GM12891 (cell line): ENCODE measurements around the gene DMXL1.
"Not testable (repeated sequence)": the region's sequence is repeated elsewhere in the genome, so short reads cannot be mapped to it uniquely, and the experiment has no call there.

Source experiments
- DNase-seq: peaks from one replicate; pipeline ENCODE4 v3.0.0; 2011; ENCODE audit warnings: low spot score; ENCODE audit not compliant: insufficient read length
- FAIRE-seq: peaks from 2 replicates; lab custom pipeline; 2011; peaks lifted over from hg19 to GRCh38; lab: Jason Lieb, UNC
- PAX5 ChIP-seq: IDR thresholded peaks from 2 replicates; pipeline ENCODE4 v1.6.1; 2011; ENCODE audit warnings: low read length, moderate library complexity, mild to moderate bottlenecking; ENCODE audit not compliant: insufficient read depth, severe bottlenecking
- POLR2A ChIP-seq: IDR thresholded peaks from 2 replicates; pipeline ENCODE4 v1.6.1; 2011; ENCODE audit warnings: low read depth, low read length, control low read depth
- POLR2AphosphoS5 ChIP-seq: IDR thresholded peaks from 2 replicates; pipeline ENCODE4 v1.6.1; 2011; ENCODE audit warnings: low read depth, low read length, control low read depth
- POU2F2 ChIP-seq: IDR thresholded peaks from 2 replicates; pipeline ENCODE4 v1.6.1; 2011; ENCODE audit warnings: low read depth, mild to moderate bottlenecking, control low read depth, low read length, moderate library complexity
- SPI1 ChIP-seq: IDR thresholded peaks from 2 replicates; pipeline ENCODE4 v1.6.1; 2011; ENCODE audit warnings: low read depth, low read length, control low read depth
- TAF1 ChIP-seq: IDR thresholded peaks from 2 replicates; pipeline ENCODE4 v1.6.1; 2011; ENCODE audit warnings: low read depth, low read length, control low read depth

Gene DMXL1

GRCh38 chr5:119238265-119239118 lies 167.6 kb downstream of the DMXL1 start:
- DNase-seq (no peak), FAIRE-seq (no peak)
- no peak for TF ChIP-seq POLR2A
- no peak for TF ChIP-seq POLR2AphosphoS5
- no peak for TF ChIP-seq SPI1
- no peak for TF ChIP-seq PAX5
- TF ChIP-seq POU2F2, result no peak
- TF ChIP-seq TAF1, result no peak

DNA sequence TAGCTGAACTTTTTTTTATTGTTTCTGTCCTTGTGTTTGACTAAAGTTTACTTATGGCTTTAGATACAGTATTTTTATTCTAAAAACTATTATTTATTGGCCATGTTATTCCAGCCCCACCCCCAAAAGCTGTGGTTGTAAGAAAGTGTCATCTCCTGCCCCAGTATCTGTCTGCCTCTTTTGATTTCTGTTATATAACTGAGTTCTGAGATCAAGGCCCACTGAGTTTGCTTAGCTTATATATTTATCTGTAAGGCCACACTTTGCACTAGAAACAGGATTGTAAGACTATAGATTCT lies 168.2 kb downstream of the DMXL1 start:
- TF ChIP-seq TAF1 (no peak), POLR2AphosphoS5 (no peak), SPI1 (no peak), POLR2A (no peak)
- DNase-seq (no peak), FAIRE-seq (no peak)

DNA sequence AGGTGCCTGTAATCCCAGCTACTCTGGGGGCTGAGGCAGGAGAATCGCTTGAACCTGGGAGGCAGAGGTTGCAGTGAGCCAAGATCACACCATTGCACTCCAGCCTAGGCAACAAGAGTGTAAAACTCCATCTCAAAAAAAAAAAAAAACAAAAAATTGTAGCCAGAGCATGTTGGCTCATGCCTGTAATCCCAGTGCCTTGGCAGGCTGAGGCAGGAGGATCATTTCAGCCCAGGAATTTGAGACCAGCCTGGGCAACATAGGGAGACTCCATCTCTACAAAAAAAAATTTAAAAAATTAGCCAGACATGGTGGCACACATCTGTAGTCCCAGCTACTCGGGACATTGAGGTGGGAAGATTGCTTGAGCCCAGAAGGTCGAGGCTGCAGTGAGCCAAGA lies 168.9 kb downstream of the DMXL1 start:
- FAIRE-seq, DNase-seq: not testable (repeated sequence)

DNA sequence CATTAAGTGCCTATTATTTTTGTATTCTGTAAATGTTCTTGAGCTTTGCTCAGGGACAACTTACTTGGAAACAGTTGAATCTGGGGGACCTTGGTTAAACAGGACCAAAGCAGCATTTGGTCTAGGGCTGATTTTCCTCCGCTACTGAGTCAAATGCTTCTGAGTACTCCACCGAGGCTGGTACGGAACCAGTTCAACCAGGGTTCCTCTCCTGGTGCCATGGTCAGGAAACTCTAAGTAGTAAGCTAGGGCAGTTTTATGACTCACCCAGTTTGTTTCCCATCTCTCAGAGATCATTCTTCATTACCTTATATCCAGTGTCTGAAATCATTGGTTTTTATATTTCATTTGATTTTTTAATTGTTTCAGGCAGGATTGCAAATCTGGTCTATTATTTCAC lies 173.0 kb downstream of the DMXL1 start:
- FAIRE-seq (no peak), DNase-seq (no peak)
- no peak for TF ChIP-seq POLR2AphosphoS5
- TF ChIP-seq SPI1, result no peak
- TF ChIP-seq POLR2A, result no peak
- TF ChIP-seq PAX5, result no peak
- TF ChIP-seq POU2F2, result no peak
- no peak for TF ChIP-seq TAF1

- no peak for TF ChIP-seq PAX5
- no peak for TF ChIP-seq SPI1
- no peak for TF ChIP-seq POLR2AphosphoS5
- no peak for TF ChIP-seq POLR2A
- no peak for TF ChIP-seq POU2F2
- DNase-seq, result no peak
- FAIRE-seq, result peak; percentile 13
Measured at GRCh38 chr5:119250946-119251901, 180.3 kb downstream of the DMXL1 start.

DNA sequence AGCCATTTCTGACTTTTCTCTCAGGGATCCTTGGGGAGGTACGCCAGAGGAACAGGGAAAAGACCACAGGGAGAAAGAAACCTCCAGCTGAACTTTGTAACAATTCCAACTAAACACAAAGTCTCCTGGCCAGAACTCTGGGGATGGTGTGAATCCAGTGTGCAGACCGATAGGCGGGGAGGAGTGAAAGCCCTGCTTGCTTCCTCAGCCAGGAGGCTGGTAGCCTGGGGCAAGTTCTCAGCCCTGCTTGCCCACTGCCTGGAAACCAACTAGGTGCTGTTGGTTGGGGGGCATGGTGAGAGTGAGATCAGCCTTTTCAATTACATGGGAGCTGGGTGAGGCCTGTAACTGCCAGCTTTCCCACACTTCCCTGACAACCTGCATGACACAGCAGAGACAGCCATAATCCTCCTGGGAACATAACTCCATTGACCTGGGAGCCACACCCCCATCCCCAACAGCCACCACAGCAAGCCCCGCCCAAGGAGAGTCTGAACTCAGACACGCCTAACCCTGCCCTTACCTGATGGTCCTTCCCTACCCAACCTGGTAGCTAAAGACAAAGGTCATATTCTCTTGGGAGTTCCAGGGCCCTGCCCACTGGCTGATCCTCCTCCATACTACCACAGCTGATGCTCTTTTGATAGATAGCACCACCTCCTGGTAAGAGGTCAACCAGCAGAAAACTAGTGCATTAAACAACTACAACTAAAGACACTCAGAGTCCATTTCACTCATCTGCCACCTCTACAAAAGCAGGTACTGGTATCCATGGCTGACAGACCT lies 184.9 kb downstream of the DMXL1 start:
- FAIRE-seq (no peak), DNase-seq (no peak)
- TF ChIP-seq TAF1, result no peak
- no peak; the same call in 1 of the 2 replicates for TF ChIP-seq POLR2AphosphoS5

- no peak for FAIRE-seq
- DNase-seq, result no peak
- TF ChIP-seq POLR2AphosphoS5 (no peak), PAX5 (no peak), SPI1 (no peak)
Measured at GRCh38 chr5:119257613-119258012, 186.7 kb downstream of the DMXL1 start.

- DNase-seq (no peak), FAIRE-seq (no peak)
- TF ChIP-seq POLR2AphosphoS5 (no peak), POU2F2 (no peak), SPI1 (no peak), POLR2A (no peak), TAF1 (no peak), PAX5 (no peak)
Measured at GRCh38 chr5:119263639-119264038, 192.8 kb downstream of the DMXL1 start.

- TF ChIP-seq TAF1, result no peak
- no peak for TF ChIP-seq POLR2AphosphoS5
- TF ChIP-seq POLR2A, result no peak
- no peak for TF ChIP-seq POU2F2
- TF ChIP-seq SPI1, result no peak
- FAIRE-seq (no peak), DNase-seq (no peak)
Measured at GRCh38 chr5:119264186-119264585, 193.3 kb downstream of the DMXL1 start.
